ENCODE measurements around the gene SARM1. TPM values are rescaled to one million over a fixed set of nuclear protein-coding genes. Genes with fewer than 3 reads are reported as not detected.

SARM1 gene
- total RNA-seq, 1 experiment from 2014 or later = 37.7 TPM

DNA sequence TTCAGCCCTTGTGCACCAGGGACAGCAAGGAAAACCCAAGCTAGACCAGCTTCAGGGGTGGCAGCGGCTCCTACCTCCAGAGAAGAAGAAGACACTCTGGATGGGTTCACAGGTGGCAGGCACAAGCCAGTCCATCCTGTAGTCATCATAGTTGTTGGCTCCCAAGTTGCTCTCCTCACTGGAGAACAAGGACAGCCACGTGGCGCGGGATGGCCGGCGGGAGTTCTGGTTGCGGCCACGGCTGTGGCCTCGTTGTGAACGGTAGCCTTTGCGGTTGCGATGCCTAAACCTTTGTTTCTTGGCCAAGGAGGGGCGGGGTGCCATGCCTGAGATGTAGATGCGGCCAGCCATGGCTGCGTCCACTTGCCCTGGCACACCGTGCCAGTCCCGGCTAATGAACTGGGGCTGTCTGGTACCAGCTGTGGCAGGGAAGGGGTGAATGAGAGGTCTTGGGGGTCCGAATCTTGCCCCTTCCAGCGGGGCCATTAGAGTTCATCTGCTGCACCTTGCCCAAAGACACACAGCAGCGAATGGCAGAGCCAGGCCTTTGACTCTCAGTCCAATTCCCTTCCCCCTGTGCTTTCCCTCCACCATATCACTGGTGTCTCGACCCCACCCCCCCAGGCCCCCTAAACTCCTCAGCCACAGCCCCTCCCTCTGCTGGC lies 3.7 kb upstream of the SARM1 start:
- Histone ChIP-seq H3K4me1 (ENCODE audit: insufficient read depth, low read length, poor library complexity, severe bottlenecking) (peaks cover 11% of the 10 kb centered on the region), H3K27me3 (replicated peaks; ENCODE audit: insufficient read depth, low read depth, low read length, poor library complexity) (no peaks in the 10 kb centered on the region), H3K27ac (ENCODE audit: low read depth, low read length, poor library complexity, severe bottlenecking) (no peak overlapping the region), H3K9me3 (ENCODE audit: low read depth, low read length, poor library complexity, severe bottlenecking) (no peaks in the 10 kb centered on the region), H3K36me3 (ENCODE audit: insufficient read depth, low read length, poor library complexity, severe bottlenecking) (peaks cover 3% of the 10 kb centered on the region), H3K4me3 (ENCODE audit: low read depth, low read length, poor library complexity, severe bottlenecking) (no peak overlapping the region)
- no TSS peak for BruUV-seq (replicated peaks)
- intact Hi-C loops (cut with micrococcal nuclease; ENCODE audit: unreplicated experiment) = no loop called here
- no peak for TF ChIP-seq EZH2 (IDR thresholded peaks at IDR 0.05; ENCODE audit: borderline replicate concordance, low read depth, low read length, poor library complexity, severe bottlenecking)
- TF ChIP-seq, protein P1, sequence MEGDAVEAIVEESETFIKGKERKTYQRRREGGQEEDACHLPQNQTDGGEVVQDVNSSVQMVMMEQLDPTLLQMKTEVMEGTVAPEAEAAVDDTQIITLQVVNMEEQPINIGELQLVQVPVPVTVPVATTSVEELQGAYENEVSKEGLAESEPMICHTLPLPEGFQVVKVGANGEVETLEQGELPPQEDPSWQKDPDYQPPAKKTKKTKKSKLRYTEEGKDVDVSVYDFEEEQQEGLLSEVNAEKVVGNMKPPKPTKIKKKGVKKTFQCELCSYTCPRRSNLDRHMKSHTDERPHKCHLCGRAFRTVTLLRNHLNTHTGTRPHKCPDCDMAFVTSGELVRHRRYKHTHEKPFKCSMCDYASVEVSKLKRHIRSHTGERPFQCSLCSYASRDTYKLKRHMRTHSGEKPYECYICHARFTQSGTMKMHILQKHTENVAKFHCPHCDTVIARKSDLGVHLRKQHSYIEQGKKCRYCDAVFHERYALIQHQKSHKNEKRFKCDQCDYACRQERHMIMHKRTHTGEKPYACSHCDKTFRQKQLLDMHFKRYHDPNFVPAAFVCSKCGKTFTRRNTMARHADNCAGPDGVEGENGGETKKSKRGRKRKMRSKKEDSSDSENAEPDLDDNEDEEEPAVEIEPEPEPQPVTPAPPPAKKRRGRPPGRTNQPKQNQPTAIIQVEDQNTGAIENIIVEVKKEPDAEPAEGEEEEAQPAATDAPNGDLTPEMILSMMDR (conservative IDR thresholded peaks at IDR 0.05; ENCODE audit: low read depth, low read length) = no peak
- no peak for DNase-seq (ENCODE audit: low spot score)
- POLR2A ChIA-PET (ENCODE audit: low non-redundant PET) = no interaction called here
- CTCF ChIA-PET = no interaction called here

DNA sequence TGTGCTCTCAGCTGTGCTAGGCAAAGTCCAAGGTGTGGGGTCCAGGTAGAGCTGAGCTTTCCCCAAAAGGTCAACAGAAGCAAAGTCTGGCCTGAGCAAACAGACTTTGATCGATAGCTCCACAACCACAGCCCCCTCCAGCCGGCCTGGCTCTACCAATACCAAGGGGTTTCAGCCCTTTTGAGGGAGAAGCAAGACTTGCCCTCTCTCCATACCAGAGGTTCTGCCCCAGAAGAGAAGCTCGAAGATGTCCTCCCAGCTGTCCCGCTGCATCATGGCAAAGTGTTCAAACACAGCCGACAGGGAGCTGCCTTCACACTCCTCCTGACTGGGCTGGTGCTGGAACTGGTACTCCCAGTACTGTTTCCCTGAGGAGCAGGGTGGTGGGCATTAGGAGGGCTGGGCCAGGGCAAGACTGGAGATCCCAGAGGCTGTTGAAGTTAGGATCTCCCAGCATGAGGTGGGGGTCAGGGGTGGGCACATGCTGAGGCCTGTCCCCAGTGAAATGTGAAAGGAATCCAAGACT lies 3.1 kb upstream of the SARM1 start:
- POLR2A ChIA-PET (ENCODE audit: low non-redundant PET) = interaction anchor here (0.7 kb wide), 1 partner anchor 23 kb away, joined by 3 read pairs; no protein-coding TSS in a partner anchor
- Histone ChIP-seq H3K9me3 (ENCODE audit: low read depth, low read length, poor library complexity, severe bottlenecking) (no peaks in the 10 kb centered on the region), H3K27me3 (replicated peaks; ENCODE audit: insufficient read depth, low read depth, low read length, poor library complexity) (no peaks in the 10 kb centered on the region), H3K36me3 (ENCODE audit: insufficient read depth, low read length, poor library complexity, severe bottlenecking) (peaks cover under 1% of the 10 kb centered on the region), H3K4me3 (ENCODE audit: low read depth, low read length, poor library complexity, severe bottlenecking) (no peak overlapping the region), H3K4me1 (ENCODE audit: insufficient read depth, low read length, poor library complexity, severe bottlenecking) (peaks cover 17% of the 10 kb centered on the region), H3K27ac (ENCODE audit: low read depth, low read length, poor library complexity, severe bottlenecking) (no peak overlapping the region)
- TF ChIP-seq, protein P1 (conservative IDR thresholded peaks at IDR 0.05; ENCODE audit: low read depth, low read length) = no peak
- no peak for TF ChIP-seq EZH2 (IDR thresholded peaks at IDR 0.05; ENCODE audit: borderline replicate concordance, low read depth, low read length, poor library complexity, severe bottlenecking)
- intact Hi-C loops (cut with micrococcal nuclease; ENCODE audit: unreplicated experiment) = no loop called here
- DNase-seq (ENCODE audit: low spot score) = no peak
- CTCF ChIA-PET = no interaction called here
- no TSS peak for BruUV-seq (replicated peaks)

DNA sequence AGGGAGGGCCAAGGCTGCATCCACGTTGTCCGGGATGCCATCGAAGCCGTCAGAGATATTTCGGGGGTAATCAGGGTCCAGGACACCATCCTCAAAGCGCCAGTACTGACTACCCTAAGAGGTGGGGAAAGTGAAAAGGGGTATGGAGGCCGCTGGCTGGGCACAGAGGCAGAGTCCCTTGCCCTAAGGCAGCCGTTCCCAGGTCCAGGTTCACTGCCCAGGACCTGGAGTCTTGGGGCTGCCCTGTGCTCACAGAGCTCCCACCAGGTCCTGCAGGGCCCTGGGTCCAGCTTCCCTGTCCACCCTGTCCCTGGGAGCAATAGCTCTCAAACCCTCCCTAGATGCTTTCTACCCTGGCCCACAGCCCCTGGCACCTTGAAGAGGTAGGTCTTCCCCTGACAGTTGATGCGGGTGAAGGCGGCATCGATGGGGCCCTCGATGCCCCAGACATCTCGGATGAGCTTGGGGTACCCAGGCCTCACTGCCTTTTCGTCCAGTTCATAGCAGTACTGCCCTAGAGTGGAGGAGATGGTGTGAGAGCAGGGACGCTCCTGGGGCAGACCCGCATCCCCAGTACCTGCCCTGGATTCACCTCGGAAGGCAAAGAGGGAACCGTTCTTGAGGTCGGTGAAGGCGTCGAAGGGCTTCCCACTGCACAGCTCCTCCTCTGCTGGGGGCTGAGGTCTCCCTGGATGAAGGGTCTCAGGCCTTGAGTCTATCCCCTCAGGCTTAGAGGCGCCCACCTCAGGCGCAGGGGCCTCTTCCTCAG lies 2.4 kb upstream of the SARM1 start:
- no peak for DNase-seq (ENCODE audit: low spot score)
- intact Hi-C loops (cut with micrococcal nuclease; ENCODE audit: unreplicated experiment) = no loop called here
- POLR2A ChIA-PET (ENCODE audit: low non-redundant PET) = interaction anchor here (0.7 kb wide), 1 partner anchor 24 kb away, joined by 3 read pairs; no protein-coding TSS in a partner anchor
- H3K27ac ChIP-seq (ENCODE audit: low read depth, low read length, poor library complexity, severe bottlenecking) = no peak overlapping the region
- no peak for TF ChIP-seq EZH2 (IDR thresholded peaks at IDR 0.05; ENCODE audit: borderline replicate concordance, low read depth, low read length, poor library complexity, severe bottlenecking)
- TF ChIP-seq, protein P1 (conservative IDR thresholded peaks at IDR 0.05; ENCODE audit: low read depth, low read length) = no peak
- no peak overlapping the region for H3K4me3 ChIP-seq (ENCODE audit: low read depth, low read length, poor library complexity, severe bottlenecking)
- CTCF ChIA-PET = no interaction called here
- H3K36me3 ChIP-seq (ENCODE audit: insufficient read depth, low read length, poor library complexity, severe bottlenecking) = no peaks in the 10 kb centered on the region
- BruUV-seq (replicated peaks) = no TSS peak
- H3K4me1 ChIP-seq (ENCODE audit: insufficient read depth, low read length, poor library complexity, severe bottlenecking) = peaks cover 17% of the 10 kb centered on the region
- no peaks in the 10 kb centered on the region for H3K27me3 ChIP-seq (replicated peaks; ENCODE audit: insufficient read depth, low read depth, low read length, poor library complexity)
- H3K9me3 ChIP-seq (ENCODE audit: low read depth, low read length, poor library complexity, severe bottlenecking) = no peaks in the 10 kb centered on the region

Measured in A673 (cell line).